SIG-M5 treated with dmso at 0.1 percent for 504 hours (cell line): ENCODE measurements around the gene NCF2.
"Not testable (repeated sequence)": the region's sequence is repeated elsewhere in the genome, so short reads cannot be mapped to it uniquely, and the experiment has no call there.

Experiments used
- DNase-seq: peaks from one replicate; lab custom pipeline; 2025; ENCODE audit not compliant: unreplicated experiment; lab: John Stamatoyannopoulos, UW

The NCF2 gene

DNA sequence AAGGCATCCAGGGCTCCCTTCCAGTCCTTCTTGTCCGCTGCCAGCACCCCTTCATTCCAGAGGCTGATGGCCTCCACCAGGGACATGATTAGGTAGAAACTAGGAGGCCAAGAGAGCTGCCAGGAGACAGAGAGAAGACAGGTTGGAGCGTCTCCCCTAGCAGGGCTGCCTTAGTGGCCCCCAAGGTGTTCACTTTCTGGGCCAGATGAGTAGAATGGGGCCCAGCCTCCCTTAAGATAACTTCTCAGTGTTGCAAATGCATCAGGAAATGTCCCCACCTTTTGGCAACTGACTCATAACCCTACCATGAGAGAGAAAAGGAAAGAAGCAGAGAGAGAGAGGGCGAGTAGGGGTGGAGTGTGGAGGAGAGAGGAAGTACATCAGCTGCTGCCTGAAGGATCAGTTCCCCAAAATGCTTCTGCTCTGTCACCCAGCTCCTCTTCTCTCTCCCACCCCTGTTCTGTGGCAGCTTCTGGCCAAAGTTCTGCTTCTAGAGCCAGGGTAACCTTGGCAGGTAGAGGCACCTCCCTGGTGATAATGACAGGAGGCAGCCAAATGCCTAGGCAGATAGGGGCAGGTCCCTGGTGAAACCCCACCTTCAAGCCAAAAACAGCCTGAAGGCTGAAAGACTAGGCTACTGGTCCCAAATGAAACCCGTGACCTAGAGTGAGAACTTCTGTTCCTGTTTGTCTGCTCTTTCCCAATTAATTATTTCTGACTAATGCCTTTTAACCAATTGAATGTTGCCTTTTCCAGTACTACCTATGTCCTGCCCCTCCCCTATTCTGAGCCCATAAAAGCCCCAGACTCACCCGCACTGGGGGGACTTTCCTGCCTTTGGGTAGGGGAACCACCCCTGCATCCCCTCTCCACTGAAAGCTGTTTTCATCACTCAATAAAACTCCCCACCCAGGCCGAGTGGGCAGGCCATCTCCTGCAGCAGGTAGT lies at the start of gene NCF2:
Gene NCF2 (minus strand): TSS at position 216 of the 948 bp plus-strand sequence. CDS start 130 bp downstream, at position 86.
- DNase-seq, result peak; percentile 100

- peak; percentile 72 for DNase-seq
Observed at GRCh38 chr1:183638649-183639387, 48.6 kb upstream of the NCF2 start.

DNA sequence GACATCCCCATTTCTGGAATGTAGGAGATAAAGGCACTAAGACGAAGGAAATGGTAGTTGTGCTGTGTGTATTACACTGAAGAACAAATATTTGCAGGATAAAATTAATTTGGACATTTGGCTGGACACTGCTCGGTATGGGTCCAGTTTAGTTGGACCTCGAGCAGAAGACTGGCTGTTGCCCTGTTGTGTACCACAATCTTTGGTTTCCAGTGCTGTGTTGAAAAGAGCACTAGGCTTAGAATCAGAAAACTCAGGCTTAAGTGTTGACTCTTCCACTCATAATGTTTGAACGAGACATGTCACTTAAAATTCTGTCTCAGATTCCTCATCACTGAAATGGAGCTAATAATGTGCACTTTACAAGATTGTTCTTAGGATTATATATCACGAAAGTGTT lies 46.5 kb upstream of the NCF2 start:
- DNase-seq, result no peak

GRCh38 chr1:183636334-183636682 lies 46.0 kb upstream of the NCF2 start:
- DNase-seq, result no peak

DNA sequence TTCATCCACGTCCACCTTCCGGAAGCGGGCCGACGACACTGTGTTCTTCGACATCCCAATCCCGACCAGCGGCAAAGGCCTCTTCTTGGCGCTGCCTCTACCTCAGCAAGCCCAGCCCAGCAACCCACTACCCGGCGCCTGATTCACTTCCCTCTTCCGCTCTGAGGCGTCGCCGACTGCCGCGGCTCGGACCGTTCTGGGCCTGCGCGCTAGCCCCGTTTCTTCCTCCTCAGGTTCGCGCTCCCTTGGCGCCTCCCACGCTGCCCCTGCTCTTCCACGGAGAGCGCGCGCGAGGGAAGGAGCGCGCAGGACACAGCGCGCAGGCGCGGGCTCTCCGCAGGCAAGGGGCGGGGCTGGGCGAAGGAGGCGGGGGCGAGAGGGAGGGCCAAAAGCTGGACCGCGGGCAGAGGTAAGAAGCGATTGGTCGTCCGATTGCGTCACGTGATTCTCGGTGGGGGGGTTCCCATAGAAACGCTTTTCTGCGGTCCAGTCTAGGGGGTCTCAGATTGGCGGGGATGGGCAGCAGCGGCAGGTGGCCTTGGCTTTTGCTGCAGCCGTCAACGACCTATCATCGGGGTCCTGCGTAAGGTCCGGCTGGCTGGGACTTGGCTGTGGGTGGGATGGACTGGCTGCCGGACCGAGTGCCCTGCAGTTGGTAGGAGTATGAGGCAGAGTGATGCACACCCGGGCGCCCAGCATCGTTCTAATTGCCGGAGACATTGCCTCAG lies 45.5 kb upstream of the NCF2 start, which contains the start of gene ARPC5:
Gene ARPC5 (minus strand): TSS at position 178 of the 728 bp plus-strand sequence. CDS start 124 bp downstream, at position 54.
- peak; percentile 99 for DNase-seq

- DNase-seq, result no peak
Observed at GRCh38 chr1:183635099-183635605, 44.9 kb upstream of the NCF2 start.

GRCh38 chr1:183634429-183635065 lies 44.3 kb upstream of the NCF2 start:
- DNase-seq, result peak; percentile 31

GRCh38 chr1:183633676-183634343 lies 43.6 kb upstream of the NCF2 start:
- peak; percentile 97 for DNase-seq

DNA sequence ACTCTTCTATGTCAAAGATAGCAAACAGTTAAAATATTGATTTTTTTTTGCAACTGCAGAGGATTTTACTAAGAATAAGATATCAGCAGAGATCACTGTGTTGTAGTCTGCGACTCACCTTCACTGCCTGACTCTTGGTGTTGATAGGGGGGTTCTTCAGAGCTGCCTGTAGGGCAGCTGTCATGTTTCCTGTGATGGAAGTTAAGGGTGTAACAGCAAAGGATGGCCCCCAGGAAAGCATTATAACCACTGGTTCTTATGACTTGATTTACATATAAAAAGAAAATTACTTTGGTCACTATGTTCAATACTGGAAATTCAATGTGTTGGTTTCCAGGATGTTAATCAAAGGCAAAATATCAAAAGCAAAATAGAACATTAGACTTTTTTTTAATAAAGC lies 42.7 kb upstream of the NCF2 start:
- no peak for DNase-seq

DNA sequence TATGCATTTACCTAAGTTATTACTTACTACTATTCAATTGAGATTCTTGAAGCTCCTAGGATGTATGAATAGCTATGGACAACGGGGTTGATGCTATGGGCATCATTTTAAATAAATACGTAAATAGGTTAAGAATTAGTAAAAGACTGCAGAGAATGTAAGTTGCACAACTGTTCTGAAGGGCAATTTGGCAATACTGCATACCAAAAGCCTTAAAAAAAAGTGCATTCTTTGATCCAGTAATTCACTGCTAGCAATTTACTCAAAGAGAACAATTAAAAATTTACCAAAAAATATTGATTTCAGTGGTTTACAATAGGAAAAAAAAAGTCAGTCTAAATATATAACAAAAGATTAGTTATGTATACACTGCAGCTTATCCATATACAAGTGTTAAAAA lies 41.9 kb upstream of the NCF2 start:
- no peak for DNase-seq

GRCh38 chr1:183630748-183631147 lies 40.5 kb upstream of the NCF2 start:
- DNase-seq, result no peak

DNA sequence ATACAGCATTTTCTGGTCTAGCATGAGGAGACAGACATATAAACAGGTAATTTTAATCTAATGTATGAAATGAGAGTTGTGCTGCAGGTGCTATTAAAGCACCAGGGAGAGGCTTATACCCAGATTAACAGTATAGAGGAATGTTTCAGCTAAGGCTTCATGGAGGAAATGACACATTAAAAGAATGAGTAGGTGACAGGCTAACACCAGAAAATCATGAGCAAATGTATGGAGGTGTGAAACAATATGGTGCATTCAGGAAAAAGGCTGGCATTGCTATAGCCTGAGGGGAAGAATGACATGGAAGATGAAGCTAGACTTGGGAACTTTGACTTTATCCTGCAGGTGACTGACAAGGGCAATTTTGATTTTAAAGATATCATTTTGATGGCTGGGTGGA lies 38.3 kb upstream of the NCF2 start:
- DNase-seq, result no peak

DNA sequence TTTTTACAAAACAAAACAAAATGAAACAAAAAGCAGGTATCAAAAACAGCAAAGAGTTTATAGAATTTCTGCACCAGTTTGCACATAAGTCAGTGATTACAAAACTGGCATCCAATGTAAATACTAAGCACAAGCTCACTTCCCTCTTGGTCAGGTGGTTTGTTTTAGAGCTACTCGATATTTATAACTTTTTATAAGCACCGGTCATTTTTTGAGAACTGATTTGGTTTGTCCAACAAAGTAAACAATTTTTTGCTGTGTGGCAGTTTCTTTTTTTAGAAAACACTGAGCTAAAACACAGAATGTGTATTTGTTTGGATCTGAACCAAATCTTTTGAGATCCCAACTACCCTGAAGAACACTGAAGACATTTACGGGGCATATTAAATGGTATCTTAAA lies 36.0 kb upstream of the NCF2 start:
- DNase-seq, result not testable (repeated sequence)

- peak; percentile 57 for DNase-seq
Observed at GRCh38 chr1:183622884-183623785, 32.9 kb upstream of the NCF2 start.

DNA sequence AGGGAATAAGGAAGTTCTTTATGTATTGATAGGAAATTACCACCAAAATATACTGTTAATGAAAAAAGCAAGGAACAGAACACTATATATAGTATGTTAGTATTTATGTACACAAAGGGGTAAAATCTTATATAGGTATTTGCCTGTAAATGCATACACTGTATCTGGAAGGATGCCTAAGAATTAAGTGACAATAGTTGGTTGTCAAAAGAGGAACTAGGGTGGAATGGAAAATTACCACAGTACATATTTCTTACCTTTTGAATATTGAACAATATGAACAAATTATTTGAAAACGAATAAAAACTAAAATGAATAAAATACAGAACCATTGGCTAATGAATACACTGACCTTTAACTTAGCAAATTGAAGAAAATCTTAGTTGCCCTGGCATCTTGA lies 31.8 kb upstream of the NCF2 start:
- peak; percentile 18 for DNase-seq

DNA sequence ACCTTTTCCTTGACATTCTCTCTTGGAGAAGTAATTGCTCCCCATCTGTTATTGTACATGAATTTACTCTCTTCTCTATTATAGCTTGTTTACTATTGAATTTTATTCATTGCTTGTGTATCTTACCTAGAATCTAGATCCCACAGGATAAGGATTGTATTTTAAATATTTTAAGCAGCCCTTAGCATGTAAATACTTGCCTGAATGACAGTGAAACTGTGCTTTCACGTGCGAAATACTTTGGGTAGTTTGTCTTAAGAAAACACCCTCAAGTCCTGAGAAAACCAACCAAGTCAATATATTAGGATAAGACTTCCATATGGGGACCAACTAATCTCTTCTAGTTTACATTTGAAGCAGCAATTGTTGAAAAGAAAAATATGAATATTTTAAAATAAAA lies 30.1 kb upstream of the NCF2 start:
- DNase-seq, result no peak

DNA sequence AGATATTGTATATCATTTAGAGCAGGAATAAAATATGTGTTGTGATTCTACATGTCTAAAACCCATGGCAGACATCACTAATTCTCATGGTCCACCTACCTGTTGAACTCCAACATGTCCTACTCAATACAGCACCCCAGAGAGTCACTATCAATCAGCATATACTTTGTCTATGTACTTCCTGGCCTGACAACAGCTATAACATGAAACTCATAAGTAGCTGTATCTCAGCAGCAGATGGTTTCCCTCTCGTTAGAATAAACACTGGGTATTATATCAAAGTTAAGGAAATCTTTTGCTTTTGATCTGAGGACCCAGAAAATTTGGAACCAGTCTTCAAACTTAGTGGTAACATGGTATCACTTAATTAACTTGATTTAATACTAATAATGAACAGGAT lies 29.5 kb upstream of the NCF2 start:
- DNase-seq, result no peak

GRCh38 chr1:183618202-183618601 lies 27.9 kb upstream of the NCF2 start:
- DNase-seq, result not testable (repeated sequence)

GRCh38 chr1:183612975-183613374 lies 22.7 kb upstream of the NCF2 start:
- not testable (repeated sequence) for DNase-seq
